Heart left ventricle (tissue), 16 donors: ENCODE measurements around the gene CCN5. TPM values are rescaled to one million over a fixed set of nuclear protein-coding genes. Genes with fewer than 3 reads are reported as not detected.
"Not testable (repeated sequence)": the region's sequence is repeated elsewhere in the genome, so short reads cannot be mapped to it uniquely, and the experiment has no call there.

ENCODE experiments used
- ATAC-seq, 4 donors: fragments of 200-7000 bp; cut with Tn5 transposase; one replicate each; pipeline ENCODE4 v1.9.1; 2020 to 2022; ENCODE audit warnings: moderate library complexity in 4 of 4, mild to moderate bottlenecking in 3 of 4, moderate number of reproducible peaks in 1 of 4
- DNase-seq, 5 donors: peaks; one replicate each; pipeline ENCODE4 v3.0.0-alpha.2; 2020
- H3K27ac ChIP-seq, 12 donors: fragments of 200-600 bp; sonication (generic) in 4 of 12; one replicate each; pipeline versions ENCODE4 v1.5.0 to v1.8.0; 2016 to 2022; ENCODE audit warnings: mild to moderate bottlenecking in 2 of 12
- H3K27me3 ChIP-seq, 9 donors: fragments of 200-600 bp; sonication (generic) in 2 of 9; one replicate each; pipeline versions ENCODE4 v1.5.1 to v1.8.0; 2016 to 2022; ENCODE audit warnings: mild to moderate bottlenecking in 3 of 9
- H3K36me3 ChIP-seq, 9 donors: fragments of 200-600 bp; sonication (generic) in 2 of 9; one replicate each; pipeline versions ENCODE4 v1.5.0 to v1.8.0; 2018 to 2022; ENCODE audit warnings: mild to moderate bottlenecking in 2 of 9
- H3K4me1 ChIP-seq, 12 donors: fragments of 200-600 bp; sonication (generic) in 4 of 12; one replicate each; pipeline versions ENCODE4 v1.5.0 to v1.8.0; 2016 to 2022; ENCODE audit warnings: mild to moderate bottlenecking in 3 of 12
- H3K4me3 ChIP-seq, 12 donors: fragments of 200-600 bp; sonication (generic) in 4 of 12; one replicate each; pipeline versions ENCODE4 v1.5.0 to v1.8.0; 2017 to 2022; ENCODE audit warnings: mild to moderate bottlenecking in 9 of 12, moderate library complexity in 4 of 12
- H3K9me3 ChIP-seq, 12 donors: fragments of 200-600 bp; sonication (generic) in 4 of 12; one replicate each; pipeline versions ENCODE4 v1.5.0 to v1.8.0; 2016 to 2022; ENCODE audit warnings: mild to moderate bottlenecking in 1 of 12
- POLR2A ChIP-seq, 2 donors: fragments of 450-650 bp; IDR thresholded peaks; one replicate each; pipeline ENCODE4 v1.6.1; 2017; ENCODE audit warnings: antibody characterized with exemption in 2 of 2, mild to moderate bottlenecking in 2 of 2, moderate library complexity in 2 of 2
- WGBS, 4 donors: extraction: QIAGEN DNeasy Blood & Tissue Kit in 2 of 4; methylation state at CpG; one replicate each; pipeline versions ENCODE4 v1.1.5 to v1.1.7; 2013 to 2018; 5-methylcytosine and 5-hydroxymethylcytosine counted together
- intact Hi-C, 10 donors: fragments of 100-400 bp; cut with DNase I; formaldehyde crosslinking; loops; one replicate each; pipeline versions ENCODE4 v1.11.1 to v1.14.2; 2022
- polyA plus RNA-seq, 2 donors: library from polyadenylated mRNA; stranded (reverse); fragments of 200-250 nt; gene quantifications; one replicate each; pipeline ENCODE4 v1.2.3, GENCODE V29; 2013
- total RNA-seq, 9 donors: library from RNA; depleted of rRNA in 2 of 9; stranded (reverse); fragments of >200 nt in 2 of 9; fragmentation: NEBNext Ultra II Directional in 3 of 9; extraction: Animal tissue kit (Norgen Biotek cat#: 25700) in 3 of 9; gene quantifications; one replicate each; pipeline versions ENCODE4 v1.1.0 to v1.2.4, GENCODE V29; 2016 to 2023
- TF ChIP-seq, protein P1 (sequence below), 12 donors: fragments of 200-600 bp; sonication (generic) in 4 of 12; IDR thresholded peaks; one replicate each; pipeline versions ENCODE4 v1.5.0 to v1.8.0; 2018 to 2022; ENCODE audit warnings: antibody characterized with exemption in 12 of 12, mild to moderate bottlenecking in 5 of 12
- donor health status: ischemic (EF 13 %, LVEDD 7.1; RV severe dilation, severe dysfunction).
- donor health status: healthy with polysubstance abuse.
- donor health status: DM: no; HTN: yes; CAD: no.
- donor health status: DM: no; HTN: no; CAD: no.
- donor health status: ischemic (EF 25% LVEDD 6.9; RV normal size, moderate dysfunction).
- donor health status: ischemic (EF 25% LVEDD 5.7; RV mildly dilated, moderate dysfunction).
- donor health status: healthy.
- donor health status: DM: yes; HTN: yes; CAD: no.
- donor health status: ischemic (EF 35%, LVEDD 5.7; RV mildly dilated, moderate dysfunction).
- donor health status: nonischemic (EF 11% LVEDD 7.7; RV severe dilation, severe dysfunction).
- donor health status: DM: yes; HTN: yes; CAD: no.
- donor health status: PGD.
- donor health status: ischemic (EF 29% LVEDD 5.4; RV normal size, mild dysfunction).
- donor health status: nonischemic (EF 23%, LVEDD 6.1; RV moderate dilation, normal function).

CCN5 gene
- total and polyA plus RNA-seq, 11 donors, result 7.3 to 92.3 (median 28.7) TPM

GRCh38 chr20:44758247-44759101 lies 43.3 kb downstream of the CCN5 start:
- WGBS, 4 donors, result 68 to 78% (median 73%) methylated on average over 10 of the region's 10 CpGs
- ATAC-seq (no peak), DNase-seq (no peak)
- Histone ChIP-seq H3K27me3 (peaks cover 0 to 5% (median 0%) of the 10 kb centered on the region in 9 donors), H3K36me3 (no peaks in the 10 kb centered on the region), H3K4me1 (peaks cover 0 to 21% (median 8%) of the 10 kb centered on the region in 12 donors), H3K27ac (no peak overlapping the region), H3K4me3 (no peak overlapping the region), H3K9me3 (no peaks in the 10 kb centered on the region)
- TF ChIP-seq, protein P1, sequence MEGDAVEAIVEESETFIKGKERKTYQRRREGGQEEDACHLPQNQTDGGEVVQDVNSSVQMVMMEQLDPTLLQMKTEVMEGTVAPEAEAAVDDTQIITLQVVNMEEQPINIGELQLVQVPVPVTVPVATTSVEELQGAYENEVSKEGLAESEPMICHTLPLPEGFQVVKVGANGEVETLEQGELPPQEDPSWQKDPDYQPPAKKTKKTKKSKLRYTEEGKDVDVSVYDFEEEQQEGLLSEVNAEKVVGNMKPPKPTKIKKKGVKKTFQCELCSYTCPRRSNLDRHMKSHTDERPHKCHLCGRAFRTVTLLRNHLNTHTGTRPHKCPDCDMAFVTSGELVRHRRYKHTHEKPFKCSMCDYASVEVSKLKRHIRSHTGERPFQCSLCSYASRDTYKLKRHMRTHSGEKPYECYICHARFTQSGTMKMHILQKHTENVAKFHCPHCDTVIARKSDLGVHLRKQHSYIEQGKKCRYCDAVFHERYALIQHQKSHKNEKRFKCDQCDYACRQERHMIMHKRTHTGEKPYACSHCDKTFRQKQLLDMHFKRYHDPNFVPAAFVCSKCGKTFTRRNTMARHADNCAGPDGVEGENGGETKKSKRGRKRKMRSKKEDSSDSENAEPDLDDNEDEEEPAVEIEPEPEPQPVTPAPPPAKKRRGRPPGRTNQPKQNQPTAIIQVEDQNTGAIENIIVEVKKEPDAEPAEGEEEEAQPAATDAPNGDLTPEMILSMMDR (IDR thresholded peaks at IDR 0.05), result no peak
- TF ChIP-seq POLR2A (IDR thresholded peaks at IDR 0.05), result no peak
- intact Hi-C loops, result no loop called here

DNA sequence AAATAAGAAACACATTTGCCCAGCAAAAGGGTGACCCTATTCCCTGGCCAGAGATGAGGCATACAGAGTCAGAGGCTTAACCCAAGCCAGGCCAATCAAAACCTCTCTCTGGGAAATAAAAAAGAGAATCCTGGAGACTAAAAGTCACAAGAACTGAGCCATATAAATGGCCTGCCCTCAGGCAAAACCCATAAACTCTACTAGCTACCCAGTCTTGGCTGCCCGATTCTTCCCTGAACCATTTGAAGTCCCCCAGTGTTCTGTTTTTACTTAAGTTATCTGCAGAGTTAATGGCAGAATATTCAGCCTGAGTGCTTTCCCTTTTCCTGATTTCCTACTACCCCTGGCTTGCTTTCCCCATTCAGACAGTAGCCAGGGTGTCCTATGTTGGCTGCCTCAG lies 44.4 kb downstream of the CCN5 start:
- intact Hi-C loops, result no loop called here
- Histone ChIP-seq H3K36me3 (no peaks in the 10 kb centered on the region), H3K4me1 (peaks cover 0 to 22% (median 8%) of the 10 kb centered on the region in 12 donors), H3K27ac (no peak overlapping the region), H3K27me3 (peaks cover 0 to 5% (median 0%) of the 10 kb centered on the region in 9 donors), H3K9me3 (no peaks in the 10 kb centered on the region), H3K4me3 (no peak overlapping the region)
- ATAC-seq (no peak), DNase-seq (no peak)
- 78 to 92% (median 85%) methylated on average over 1 of the region's 1 CpG for WGBS, 4 donors
- no peak for TF ChIP-seq POLR2A (IDR thresholded peaks at IDR 0.05)
- TF ChIP-seq, protein P1 (IDR thresholded peaks at IDR 0.05), result no peak

DNA sequence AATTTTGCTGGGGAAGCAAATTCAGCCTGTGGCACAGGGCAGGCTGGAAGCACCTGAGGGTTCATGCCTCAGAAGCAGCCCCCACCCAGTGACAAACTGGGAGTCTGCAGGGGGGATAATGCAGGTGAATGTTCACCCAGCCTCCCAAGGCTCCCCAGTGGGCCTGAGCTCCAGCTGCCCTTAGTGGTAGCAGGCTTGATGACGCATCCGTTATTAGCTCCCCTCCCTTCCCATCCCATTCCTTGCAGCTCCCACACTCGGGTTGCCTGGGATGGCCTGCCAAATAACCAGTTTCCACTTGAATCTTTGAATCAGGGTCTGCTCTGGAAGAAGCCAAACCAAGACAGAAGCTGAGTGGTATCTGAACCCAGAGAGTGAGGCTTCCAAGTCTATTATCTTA lies 46.3 kb downstream of the CCN5 start:
- H3K4me3 ChIP-seq, result no peak overlapping the region
- TF ChIP-seq POLR2A (IDR thresholded peaks at IDR 0.05), result no peak
- TF ChIP-seq, protein P1 (IDR thresholded peaks at IDR 0.05), result no peak
- peaks cover 0 to 22% (median 8%) of the 10 kb centered on the region in 12 donors for H3K4me1 ChIP-seq
- no peaks in the 10 kb centered on the region for H3K36me3 ChIP-seq
- intact Hi-C loops, result no loop called here
- no peaks in the 10 kb centered on the region for H3K9me3 ChIP-seq
- peak in 1 of 4 donors; percentile 81 for ATAC-seq
- 25 to 47% (median 35%) methylated on average over 3 of the region's 3 CpGs for WGBS, 4 donors
- DNase-seq, result no peak
- peak overlapping the region in 10 of 12 donors; percentile 51 to 94 (median 86) for H3K27ac ChIP-seq
- peaks cover 0 to 6% (median 0%) of the 10 kb centered on the region in 9 donors for H3K27me3 ChIP-seq

DNA sequence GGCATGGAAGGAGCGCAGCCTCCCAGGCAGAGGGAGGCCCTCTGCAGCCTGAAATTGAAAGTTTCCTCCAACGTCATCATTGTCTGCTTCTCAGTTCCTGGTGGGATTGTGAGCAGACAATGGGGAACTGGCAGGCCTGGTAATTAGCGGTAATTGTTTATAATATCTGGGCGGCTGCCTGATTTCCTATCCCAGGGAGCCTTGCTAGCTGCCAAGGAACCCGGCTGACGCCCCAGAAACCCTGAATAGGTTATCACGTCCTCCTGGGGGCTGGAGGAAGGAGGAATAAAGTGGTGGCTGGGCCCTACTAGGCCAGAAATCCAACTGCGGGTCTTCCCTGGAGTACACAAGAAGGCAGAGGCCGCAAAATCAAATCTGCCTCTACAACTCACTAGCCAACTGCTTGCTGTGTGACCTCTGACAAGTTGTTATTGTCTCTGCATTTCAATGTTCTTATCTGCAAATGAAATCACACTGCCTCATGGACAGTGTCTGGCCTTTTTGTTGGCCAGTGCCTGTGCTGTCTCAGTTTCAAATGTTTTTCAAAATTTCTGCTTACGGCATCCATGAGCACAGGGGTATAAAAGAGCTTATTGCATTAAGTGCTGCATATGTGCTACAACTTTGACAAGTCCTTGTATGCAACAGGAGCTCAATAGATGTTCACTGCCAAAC lies 47.4 kb downstream of the CCN5 start:
- Histone ChIP-seq H3K4me3 (no peak overlapping the region), H3K9me3 (no peaks in the 10 kb centered on the region), H3K27me3 (peaks cover 0 to 6% (median 0%) of the 10 kb centered on the region in 9 donors), H3K36me3 (no peaks in the 10 kb centered on the region), H3K4me1 (peaks cover 0 to 22% (median 8%) of the 10 kb centered on the region in 12 donors), H3K27ac (peak overlapping the region; percentile 51 to 94 (median 81))
- TF ChIP-seq POLR2A (IDR thresholded peaks at IDR 0.05), result no peak
- TF ChIP-seq, protein P1 (IDR thresholded peaks at IDR 0.05), result peak in 1 of 12 donors; percentile 14
- DNase-seq (peak in 4 of 5 donors; percentile 43 to 70 (median 52)), ATAC-seq (peak; percentile 57 to 92 (median 70))
- 41 to 61% (median 56%) methylated on average over 10 of the region's 10 CpGs for whole genome bisulfite sequencing, 4 donors
- intact Hi-C loops, result no loop called here

- H3K4me3 ChIP-seq, H3K27ac ChIP-seq, intact Hi-C loops, H3K36me3 ChIP-seq, H3K9me3 ChIP-seq, ATAC-seq, DNase-seq: not testable (repeated sequence)
- WGBS, 4 donors, result 86 to 94% (median 92%) methylated on average over 3 of the region's 3 CpGs
- peaks cover 0 to 12% (median 0%) of the 10 kb centered on the region in 9 donors for H3K27me3 ChIP-seq
- H3K4me1 ChIP-seq, result peaks cover 0 to 22% (median 8%) of the 10 kb centered on the region in 12 donors
These were observed 48.6 kb downstream of the CCN5 start for GRCh38 chr20:44763798-44764197.
